CD4-positive, alpha-beta T cell treated with Interleukin-6 for 4 hours (primary cell): Measurements from ENCODE around the gene CELF6.
"Not testable (repeated sequence)": the region's sequence is repeated elsewhere in the genome, so short reads cannot be mapped to it uniquely, and the experiment has no call there.

ENCODE experiments used
- DNase-seq: peaks from one replicate; pipeline ENCODE4 v3.0.0-alpha.2; 2020; ENCODE audit warnings: mixed read lengths

Gene CELF6

GRCh38 chr15:72315706-72316370, 4.1 kb downstream of the CELF6 start:
- DNase-seq = no peak

- no peak for DNase-seq
Measured at GRCh38 chr15:72313881-72314280, 6.1 kb downstream of the CELF6 start.

DNA sequence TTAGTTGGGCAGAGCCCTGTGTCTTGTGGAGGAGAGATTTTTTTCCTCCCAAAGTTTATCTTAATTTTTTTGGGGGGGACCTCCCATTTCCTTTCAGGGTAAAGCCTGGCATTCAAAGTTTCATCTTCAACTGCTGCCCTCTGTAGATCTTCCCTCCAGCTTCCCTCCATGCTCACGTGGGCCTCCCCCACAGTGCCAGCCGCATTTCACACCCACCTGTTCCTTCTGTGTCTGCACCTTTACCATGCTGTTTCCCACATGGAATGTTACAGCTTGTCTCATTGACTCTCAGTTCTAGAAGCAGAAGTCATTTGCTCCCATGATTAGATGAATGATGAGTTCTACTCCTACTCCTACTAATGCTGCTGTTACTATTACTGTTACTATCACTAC, 6.5 kb downstream of the CELF6 start:
- no peak for DNase-seq

GRCh38 chr15:72312605-72313447, 7.1 kb downstream of the CELF6 start:
- peak; percentile 65 for DNase-seq

GRCh38 chr15:72307026-72307425, 12.9 kb downstream of the CELF6 start:
- no peak for DNase-seq

DNA sequence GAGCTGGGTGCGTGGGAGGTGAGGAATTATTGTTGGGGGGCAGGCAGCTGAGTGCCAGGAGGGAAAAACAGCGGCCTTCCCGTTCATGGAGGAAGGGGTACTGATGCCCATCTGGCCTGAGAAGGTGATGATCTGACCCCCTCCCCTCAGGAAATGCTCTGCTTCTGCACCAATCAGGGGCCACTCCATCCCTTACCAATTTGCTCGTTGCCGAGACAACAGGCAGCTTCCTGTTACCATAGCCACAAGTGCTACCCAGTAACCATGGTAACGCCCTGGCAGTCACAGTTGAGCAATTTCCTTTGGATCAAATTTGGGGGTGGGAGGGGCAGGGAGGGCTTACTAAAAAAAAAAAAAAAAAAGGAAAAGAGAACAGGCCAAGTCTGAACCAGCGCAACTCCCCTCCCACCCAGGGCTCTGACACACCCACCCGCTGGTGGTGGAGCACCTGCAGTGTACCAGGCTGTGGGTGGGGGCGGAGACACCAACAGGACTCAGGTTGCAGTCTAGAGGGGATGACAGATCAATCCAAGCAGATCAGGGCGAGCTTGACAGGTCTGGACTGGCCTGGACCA, 13.7 kb downstream of the CELF6 start:
- DNase-seq = peak; percentile 55

DNA sequence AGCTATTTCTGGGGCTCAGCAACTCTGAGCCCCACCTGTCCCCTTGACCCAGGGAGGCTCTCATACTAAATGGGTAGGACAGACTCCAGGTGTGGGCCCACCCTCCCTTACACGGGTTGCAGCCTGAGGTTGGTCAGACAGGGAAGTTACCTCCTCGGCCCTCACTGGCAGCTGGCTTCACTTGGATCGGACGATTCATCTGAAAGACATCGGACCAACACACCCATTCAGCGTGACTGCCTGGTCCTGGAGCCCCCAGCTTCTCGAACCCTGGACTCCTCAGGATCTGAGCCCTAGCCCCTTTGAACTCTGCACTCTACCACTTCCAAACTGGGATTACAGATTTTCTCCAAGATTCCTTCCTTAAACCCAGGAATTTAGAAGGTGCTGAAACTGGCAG, 15.4 kb downstream of the CELF6 start:
- DNase-seq = no peak

- no peak for DNase-seq
Measured at GRCh38 chr15:72302955-72303354, 17.0 kb downstream of the CELF6 start.

- DNase-seq = no peak
Measured at GRCh38 chr15:72289597-72290325, 30.2 kb downstream of the CELF6 start.

- DNase-seq = no peak
Measured at GRCh38 chr15:72288796-72289596, 31.0 kb downstream of the CELF6 start.

- peak; percentile 73 for DNase-seq
Measured at GRCh38 chr15:72285927-72286516, 33.9 kb downstream of the CELF6 start.

DNA sequence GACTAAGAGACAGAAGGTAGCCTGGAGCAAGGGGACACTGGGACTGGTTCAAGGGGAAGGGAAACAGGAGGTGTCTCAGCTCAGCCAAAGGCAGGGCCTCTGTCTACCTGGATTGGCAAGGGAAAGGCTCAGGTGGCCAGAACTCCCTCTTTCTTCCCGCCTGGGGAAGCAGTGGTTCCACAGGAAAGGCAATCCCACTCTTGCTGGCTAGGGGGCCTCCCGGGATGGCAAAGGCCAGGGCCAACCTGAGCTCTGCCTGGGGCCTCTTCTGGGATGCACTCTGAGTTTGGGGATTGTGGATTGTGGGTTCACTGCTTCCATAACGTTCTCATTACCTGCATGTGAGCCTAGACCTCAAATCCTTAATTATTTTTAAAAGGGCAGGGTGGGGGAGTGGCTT, 34.6 kb downstream of the CELF6 start:
- DNase-seq = no peak

DNA sequence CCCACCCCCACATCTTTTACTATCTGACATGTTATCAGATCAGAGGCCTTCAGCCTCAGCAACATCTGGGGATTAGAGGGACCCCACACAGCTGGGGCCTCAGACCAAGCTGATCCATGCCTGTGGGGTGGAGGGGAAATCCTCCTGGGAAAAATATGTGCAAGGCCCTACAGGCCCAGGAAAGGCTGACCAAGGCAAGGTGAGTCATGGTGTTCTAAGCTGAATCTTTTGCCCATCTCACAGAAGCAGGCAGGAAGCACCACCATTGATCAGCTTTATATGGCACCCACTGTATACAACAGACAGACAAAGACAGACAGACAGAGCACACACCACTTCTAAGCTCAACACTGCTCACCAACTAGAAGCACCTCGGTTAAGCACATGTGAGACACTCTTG, 35.2 kb downstream of the CELF6 start:
- no peak for DNase-seq

- no peak for DNase-seq
Measured at GRCh38 chr15:72281713-72282112, 38.2 kb downstream of the CELF6 start.

DNA sequence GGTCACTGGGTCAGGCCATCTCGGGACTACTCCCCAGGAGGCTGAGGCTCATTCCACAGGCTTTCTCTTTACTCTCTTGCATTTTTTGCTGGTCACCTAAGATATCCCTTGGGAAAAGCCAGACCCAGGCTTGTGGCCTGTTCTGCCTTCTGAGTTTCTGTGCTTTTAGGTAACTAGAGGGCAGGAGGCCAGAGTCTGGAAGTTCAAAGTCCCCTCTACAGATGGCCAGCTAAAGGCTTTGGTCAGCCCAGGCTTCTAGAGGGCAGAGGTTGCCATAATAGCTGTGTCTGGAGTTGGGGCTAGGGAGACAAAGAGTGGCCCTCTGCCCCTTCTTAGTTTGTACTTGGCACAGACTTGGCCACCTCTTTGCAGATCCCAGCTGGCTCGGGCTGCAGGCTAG, 39.2 kb downstream of the CELF6 start:
- DNase-seq = no peak

- DNase-seq = no peak
Measured at GRCh38 chr15:72278737-72279136, 41.2 kb downstream of the CELF6 start.

GRCh38 chr15:72276326-72276700, 43.6 kb downstream of the CELF6 start:
- DNase-seq = no peak

- not testable (repeated sequence) for DNase-seq
Measured at GRCh38 chr15:72275635-72276325, 44.2 kb downstream of the CELF6 start.

DNA sequence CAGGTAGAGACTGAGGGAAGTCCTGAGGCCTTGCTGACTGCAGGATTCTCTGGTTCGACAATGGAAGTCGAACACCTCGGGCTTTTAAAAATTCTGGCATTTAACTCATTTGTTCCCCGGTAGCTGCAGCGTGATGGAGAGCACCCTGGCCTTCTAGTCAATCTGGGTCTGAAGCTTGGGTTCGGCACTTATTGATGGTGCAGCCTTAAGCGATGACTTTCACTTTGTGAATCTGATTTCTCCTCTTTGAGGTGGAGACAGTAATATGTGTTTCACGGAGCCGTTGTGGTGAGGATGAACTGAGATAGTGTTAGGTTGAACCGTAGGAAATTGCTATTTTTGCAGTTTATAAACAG, 47.0 kb downstream of the CELF6 start:
- no peak for DNase-seq

- DNase-seq = peak; percentile 99
Measured at GRCh38 chr15:72272213-72272996, 47.6 kb downstream of the CELF6 start, which contains the start of gene PARP6. TSS of gene PARP6 (minus strand) at chr15:72272554. CDS start at chr15:72267477, 5,077 bp downstream.

DNA sequence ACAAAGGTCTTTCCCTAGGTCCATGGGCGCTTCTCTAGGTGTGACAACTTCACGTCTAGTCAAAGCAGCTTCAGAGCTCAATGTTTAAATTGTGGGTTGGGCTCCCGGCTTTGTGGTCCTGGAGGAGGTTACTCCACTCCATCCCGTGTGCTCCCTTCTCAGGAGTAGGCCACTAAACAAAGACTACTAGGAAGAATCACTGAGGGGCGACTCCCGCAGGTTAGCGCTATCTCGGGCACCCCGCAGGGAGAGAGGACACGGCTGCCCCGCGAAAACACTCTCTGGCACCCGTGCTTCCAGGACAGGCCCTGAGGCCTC, 48.1 kb downstream of the CELF6 start:
- DNase-seq = no peak
